GM23248 (cell line): Measurements from ENCODE around the gene FN1. TPM values are rescaled to one million over a fixed set of nuclear protein-coding genes. Genes with fewer than 3 reads are reported as not detected.

Experiments
- DNase-seq: peaks from one replicate; pipeline ENCODE4 v3.0.0-alpha.2; 2015
- H2AFZ ChIP-seq: fragments of 200-600 bp; sonication (generic); 2 replicates; pipeline ENCODE4 v1.6.1; 2016; ENCODE audit warnings: antibody characterized with exemption
- H3F3A ChIP-seq: fragments of 200-600 bp; sonication (generic); 2 replicates; pipeline ENCODE4 v1.6.1; 2016; ENCODE audit warnings: mild to moderate bottlenecking, antibody characterized with exemption, mixed run types; ENCODE audit not compliant: insufficient read depth
- H3K27ac ChIP-seq: fragments of 200-600 bp; sonication (generic); 2 replicates; pipeline ENCODE4 v1.5.1; 2016; ENCODE audit warnings: mild to moderate bottlenecking
- H3K27me3 ChIP-seq: fragments of 200-600 bp; sonication (generic); replicated peaks from 2 replicates; pipeline ENCODE4 v1.6.1; 2016; ENCODE audit warnings: mild to moderate bottlenecking; ENCODE audit not compliant: insufficient read depth
- H3K36me3 ChIP-seq: fragments of 200-600 bp; sonication (generic); 2 replicates; pipeline ENCODE4 v1.6.1; 2016; ENCODE audit warnings: low read depth, mild to moderate bottlenecking
- H3K4me1 ChIP-seq: fragments of 200-600 bp; sonication (generic); 2 replicates; pipeline ENCODE4 v1.6.1; 2016; ENCODE audit warnings: mild to moderate bottlenecking; ENCODE audit not compliant: insufficient read depth
- H3K4me2 ChIP-seq: fragments of 200-600 bp; sonication (generic); one replicate; pipeline ENCODE4 v1.6.1; 2016; ENCODE audit warnings: mild to moderate bottlenecking; ENCODE audit not compliant: unreplicated experiment
- H3K4me3 ChIP-seq: fragments of 200-600 bp; sonication (generic); 2 replicates; pipeline ENCODE4 v1.5.1; 2016; ENCODE audit warnings: mild to moderate bottlenecking
- H3K79me2 ChIP-seq: fragments of 200-600 bp; sonication (generic); 2 replicates; pipeline ENCODE4 v1.6.1; 2016; ENCODE audit warnings: mild to moderate bottlenecking; ENCODE audit not compliant: insufficient read depth
- H3K9ac ChIP-seq: fragments of 200-600 bp; sonication (generic); 2 replicates; pipeline ENCODE4 v1.6.1; 2016; ENCODE audit warnings: mild to moderate bottlenecking
- H3K9me2 ChIP-seq: fragments of 200-600 bp; sonication (generic); 2 replicates; pipeline ENCODE4 v1.6.1; 2016; ENCODE audit warnings: mixed run types, mild to moderate bottlenecking, moderate library complexity; ENCODE audit not compliant: insufficient read depth
- H3K9me3 ChIP-seq: fragments of 200-600 bp; sonication (generic); one replicate; pipeline ENCODE4 v1.6.1; 2017; ENCODE audit warnings: low read depth
- H4K20me1 ChIP-seq: fragments of 200-600 bp; sonication (generic); 2 replicates; pipeline ENCODE4 v1.6.0; 2016; ENCODE audit not compliant: insufficient read depth
- EZH2 ChIP-seq: fragments of 200-600 bp; sonication (generic); IDR thresholded peaks from 2 replicates; pipeline ENCODE4 v1.6.1; 2018; ENCODE audit warnings: antibody characterized with exemption, mild to moderate bottlenecking; ENCODE audit not compliant: insufficient read depth, poor library complexity, severe bottlenecking
- EZH2phosphoT487 ChIP-seq: fragments of 200-600 bp; sonication (generic); IDR thresholded peaks from 2 replicates; pipeline ENCODE4 v1.6.1; 2018; ENCODE audit warnings: antibody characterized with exemption, moderate library complexity, mild to moderate bottlenecking, low read depth; ENCODE audit not compliant: insufficient read depth
- WGBS, 2 experiments: methylation state at CpG; one replicate each; pipeline ENCODE4 v1.1.6; 2015 to 2017; ENCODE audit warnings: low lambda C conversion rate in 2 of 2, low coverage in 1 of 2; ENCODE audit errors: missing lambda C conversion rate in 2 of 2; 5-methylcytosine and 5-hydroxymethylcytosine counted together
- in situ Hi-C: fragments of 300-500 bp; cut with MboI; formaldehyde crosslinking; loops from 2 replicates; pipeline ENCODE4 v1.15.0; 2020
- polyA plus RNA-seq: library from polyadenylated mRNA; unstranded; fragments of >200 nt; fragmentation: Nextera tagmentation; extraction: Ambion mirVana; gene quantifications from 2 replicates; pipeline ENCODE4 v1.2.1, GENCODE V29; 2016
- total RNA-seq: library from RNA; depleted of rRNA; stranded (reverse); fragments of >200 nt; shearing (Covaris generic); gene quantifications from 2 replicates; pipeline ENCODE4 v1.2.3, GENCODE V29; 2014

The FN1 gene
- total and polyA plus RNA-seq, 2 experiments from 2014 or later: 20,647 to 33,406 TPM

- WGBS, 2 experiments: 43 to 49% methylated on average over 9 of the region's 9 CpGs
Observed at GRCh38 chr2:215356948-215357461, 78.9 kb downstream of the FN1 start.

GRCh38 chr2:215356334-215356947 is 79.4 kb downstream of the FN1 start:
- Histone ChIP-seq H3K27me3 (no peaks in the 10 kb centered on the region), H4K20me1 (no peaks in the 10 kb centered on the region), H3K9ac (no peak overlapping the region), H3K36me3 (peaks cover 24% of the 10 kb centered on the region), H3K4me3 (no peak overlapping the region), H3K27ac (peak overlapping the region; percentile 70), H3K9me3 (no peaks in the 10 kb centered on the region), H3K4me1 (no peaks in the 10 kb centered on the region), H2AFZ (no peak overlapping the region), H3K9me2 (no peaks in the 10 kb centered on the region), H3F3A (peaks cover 96% of the 10 kb centered on the region), H3K4me2 (no peak overlapping the region), H3K79me2 (no peaks in the 10 kb centered on the region)
- peak; percentile 61 for DNase-seq
- 70 to 74% methylated on average over 7 of the region's 7 CpGs for WGBS, 2 experiments
- in situ Hi-C loops: no loop called here
- TF ChIP-seq EZH2 (no peak), EZH2phosphoT487 (no peak)

More at GRCh38 chr2:215356948-215357461, 78.9 kb downstream of the FN1 start:
- H3K4me2 ChIP-seq: no peak overlapping the region
- no peak overlapping the region for H3K9ac ChIP-seq
- peak overlapping the region; percentile 70 for H3K27ac ChIP-seq
- H4K20me1 ChIP-seq: no peaks in the 10 kb centered on the region
- H3K36me3 ChIP-seq: peaks cover 30% of the 10 kb centered on the region
- TF ChIP-seq EZH2 (no peak), EZH2phosphoT487 (no peak)
- DNase-seq: peak; percentile 75
- peaks cover 96% of the 10 kb centered on the region for H3F3A ChIP-seq
- H3K4me3 ChIP-seq: no peak overlapping the region
- no peak overlapping the region for H2AFZ ChIP-seq
- H3K27me3 ChIP-seq: no peaks in the 10 kb centered on the region
- no peaks in the 10 kb centered on the region for H3K9me3 ChIP-seq
- H3K9me2 ChIP-seq: no peaks in the 10 kb centered on the region
- no peaks in the 10 kb centered on the region for H3K79me2 ChIP-seq
- no peaks in the 10 kb centered on the region for H3K4me1 ChIP-seq
- in situ Hi-C loops: no loop called here

GRCh38 chr2:215355801-215356200 is 80.1 kb downstream of the FN1 start:
- Histone ChIP-seq H3K9ac (no peak overlapping the region), H3K4me2 (no peak overlapping the region), H3F3A (peaks cover 96% of the 10 kb centered on the region), H2AFZ (no peak overlapping the region), H3K79me2 (no peaks in the 10 kb centered on the region), H3K9me2 (no peaks in the 10 kb centered on the region), H4K20me1 (no peaks in the 10 kb centered on the region), H3K27ac (peak overlapping the region; percentile 70; the same call in 1 of the 2 replicates), H3K4me1 (no peaks in the 10 kb centered on the region), H3K27me3 (no peaks in the 10 kb centered on the region), H3K9me3 (no peaks in the 10 kb centered on the region), H3K36me3 (peaks cover 18% of the 10 kb centered on the region), H3K4me3 (no peak overlapping the region)
- in situ Hi-C loops: no loop called here
- peak; percentile 74 for DNase-seq
- TF ChIP-seq EZH2phosphoT487 (no peak), EZH2 (no peak)
- 85 to 87% methylated on average over 7 of the region's 7 CpGs for WGBS, 2 experiments

- TF ChIP-seq EZH2phosphoT487 (no peak), EZH2 (no peak)
- no peaks in the 10 kb centered on the region for H3K4me1 ChIP-seq
- H2AFZ ChIP-seq: no peak overlapping the region
- 51 to 53% methylated on average over 9 of the region's 9 CpGs for WGBS, 2 experiments
- H3K36me3 ChIP-seq: peaks cover 12% of the 10 kb centered on the region
- H3K27me3 ChIP-seq: no peaks in the 10 kb centered on the region
- no peaks in the 10 kb centered on the region for H3K9me3 ChIP-seq
- H3K79me2 ChIP-seq: no peaks in the 10 kb centered on the region
- no peak overlapping the region for H3K9ac ChIP-seq
- H4K20me1 ChIP-seq: no peaks in the 10 kb centered on the region
- in situ Hi-C loops: no loop called here
- peaks cover 91% of the 10 kb centered on the region for H3F3A ChIP-seq
- peak; percentile 84 for DNase-seq
- no peak overlapping the region for H3K4me3 ChIP-seq
- no peaks in the 10 kb centered on the region for H3K9me2 ChIP-seq
- H3K27ac ChIP-seq: peak overlapping the region; percentile 26
- H3K4me2 ChIP-seq: no peak overlapping the region
Observed at GRCh38 chr2:215354771-215355695, 80.8 kb downstream of the FN1 start.
